ENCODE measurements around the gene DACT3. TPM values are rescaled to one million over a fixed set of nuclear protein-coding genes. Genes with fewer than 3 reads are reported as not detected.

The DACT3 gene
- total and polyA plus RNA-seq, 2 of the 13 experiments (the other 11 are each of a cell fraction or from before 2014, with no cell fraction given), result 0.04 TPM; not detected in 1

DNA sequence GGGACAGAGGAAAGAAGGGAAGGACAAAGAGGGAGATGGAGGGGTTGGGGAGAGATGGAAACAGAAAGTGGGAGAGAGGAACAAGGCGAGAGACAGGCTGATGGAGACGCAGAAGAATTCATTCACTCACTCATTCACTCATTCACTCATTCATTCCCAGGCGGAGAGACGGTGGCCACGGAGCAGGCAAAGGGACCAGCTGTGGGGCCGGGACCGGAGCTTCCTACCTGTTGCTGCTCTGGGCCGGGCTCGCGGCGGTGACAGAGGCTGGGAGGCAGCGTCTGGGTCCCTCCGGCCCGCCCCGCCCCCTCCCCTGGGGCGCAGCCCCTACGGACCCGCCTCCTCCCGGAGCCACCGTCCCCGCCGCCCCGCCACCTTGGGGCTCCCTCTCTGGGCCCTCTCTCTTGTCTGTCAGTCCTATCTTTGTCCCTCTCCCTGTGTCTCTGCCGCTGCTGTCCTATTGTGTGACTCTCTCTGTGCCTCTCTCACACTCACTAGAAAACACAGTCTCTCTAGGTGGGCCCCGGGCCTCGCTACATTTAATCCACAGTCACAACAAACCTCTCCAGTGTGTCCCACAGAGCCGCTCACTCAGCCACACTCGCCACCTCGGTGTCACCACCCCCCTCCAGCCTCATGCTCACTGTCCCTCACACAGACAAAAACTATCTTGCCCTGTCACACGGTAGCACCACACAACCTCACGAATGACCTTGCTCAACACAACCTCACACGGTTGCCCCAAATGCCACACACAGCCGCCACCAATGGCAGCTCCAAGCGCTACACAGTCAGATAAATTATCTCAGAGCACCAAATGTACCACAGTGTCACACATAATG, 24.8 kb downstream of the DACT3 start, which contains the start of gene GNG8:
GNG8 (minus strand) TSS at position 283 of the 842 bp plus-strand sequence. CDS start 1,520 bp downstream, outside the sequence.
- FAIRE-seq, result no peak
- Histone ChIP-seq H3K9me3 (ENCODE audit: low read length) (no peaks in the 10 kb centered on the region), H3K27me3 (ENCODE audit: control insufficient read depth in 1 of 2, insufficient read depth in 2 of 2, low read length in 2 of 2) (peaks cover 6 to 60% of the 10 kb centered on the region in 2 experiments; a peak in 4 of 5 replicates), H4K20me1 (ENCODE audit: insufficient read depth, low read length) (no peaks in the 10 kb centered on the region), H3K9ac (ENCODE audit: insufficient read depth, low read depth, low read length) (no peak within 1 kb of the TSS), H3K4me1 (ENCODE audit: insufficient read depth, low read length) (peaks cover 23% of the 10 kb centered on the region), H2AFZ (ENCODE audit: low read length) (no peak within 1 kb of the TSS), H3K79me2 (ENCODE audit: insufficient read depth, low read length) (no peaks in the 10 kb centered on the region), H3K4me3 (replicated peaks in 1 of 3; ENCODE audit: insufficient read depth in 1 of 3, low read depth in 2 of 3, low read length in 3 of 3) (no peak within 1 kb of the TSS), H3K4me2 (ENCODE audit: low read depth, low read length) (no peak within 1 kb of the TSS; the same call in 1 of the 2 replicates), H3K36me3 (replicated peaks in 1 of 2; ENCODE audit: control insufficient read depth in 1 of 2, insufficient read depth in 2 of 2, low read length in 2 of 2) (no peaks in the 10 kb centered on the region), H3K27ac (ENCODE audit: extremely low read length, insufficient read depth, low read length) (no peak within 1 kb of the TSS)
- no peak for DNase-seq (ENCODE audit: low spot score)
- intact Hi-C loops (cut with micrococcal nuclease; ENCODE audit: unreplicated experiment), result no loop called here
- TF ChIP-seq ZNF225 (CRISPR knock-in tag; IDR thresholded peaks at IDR 0.05) (no peak), CC2D1A (CRISPR knock-in tag; IDR thresholded peaks at IDR 0.05) (no peak), HDAC6 (IDR thresholded peaks at IDR 0.05; ENCODE audit: low read depth, low read length) (no peak), ZNF253 (CRISPR knock-in tag; IDR thresholded peaks at IDR 0.05; ENCODE audit: borderline replicate concordance) (no peak), BRCA1 (CRISPR knock-in tag; IDR thresholded peaks at IDR 0.05) (no peak), ZNF556 (CRISPR knock-in tag; IDR thresholded peaks at IDR 0.05; ENCODE audit: borderline replicate concordance) (no peak), SOX6 (IDR thresholded peaks at IDR 0.05) (no peak), SOX6 (CRISPR knock-in tag; IDR thresholded peaks at IDR 0.05) (no peak), ZNF496 (CRISPR knock-in tag; IDR thresholded peaks at IDR 0.05; ENCODE audit: insufficient replicate concordance) (no peak), ZNF441 (CRISPR knock-in tag; IDR thresholded peaks at IDR 0.05; ENCODE audit: borderline replicate concordance) (no peak), ZZZ3 (CRISPR knock-in tag; IDR thresholded peaks at IDR 0.05; ENCODE audit: borderline replicate concordance) (no peak), PHF21A (CRISPR knock-in tag; IDR thresholded peaks at IDR 0.05) (no peak), NFKBIZ (CRISPR knock-in tag; IDR thresholded peaks at IDR 0.05) (no peak)
- TF ChIP-seq, protein P1, sequence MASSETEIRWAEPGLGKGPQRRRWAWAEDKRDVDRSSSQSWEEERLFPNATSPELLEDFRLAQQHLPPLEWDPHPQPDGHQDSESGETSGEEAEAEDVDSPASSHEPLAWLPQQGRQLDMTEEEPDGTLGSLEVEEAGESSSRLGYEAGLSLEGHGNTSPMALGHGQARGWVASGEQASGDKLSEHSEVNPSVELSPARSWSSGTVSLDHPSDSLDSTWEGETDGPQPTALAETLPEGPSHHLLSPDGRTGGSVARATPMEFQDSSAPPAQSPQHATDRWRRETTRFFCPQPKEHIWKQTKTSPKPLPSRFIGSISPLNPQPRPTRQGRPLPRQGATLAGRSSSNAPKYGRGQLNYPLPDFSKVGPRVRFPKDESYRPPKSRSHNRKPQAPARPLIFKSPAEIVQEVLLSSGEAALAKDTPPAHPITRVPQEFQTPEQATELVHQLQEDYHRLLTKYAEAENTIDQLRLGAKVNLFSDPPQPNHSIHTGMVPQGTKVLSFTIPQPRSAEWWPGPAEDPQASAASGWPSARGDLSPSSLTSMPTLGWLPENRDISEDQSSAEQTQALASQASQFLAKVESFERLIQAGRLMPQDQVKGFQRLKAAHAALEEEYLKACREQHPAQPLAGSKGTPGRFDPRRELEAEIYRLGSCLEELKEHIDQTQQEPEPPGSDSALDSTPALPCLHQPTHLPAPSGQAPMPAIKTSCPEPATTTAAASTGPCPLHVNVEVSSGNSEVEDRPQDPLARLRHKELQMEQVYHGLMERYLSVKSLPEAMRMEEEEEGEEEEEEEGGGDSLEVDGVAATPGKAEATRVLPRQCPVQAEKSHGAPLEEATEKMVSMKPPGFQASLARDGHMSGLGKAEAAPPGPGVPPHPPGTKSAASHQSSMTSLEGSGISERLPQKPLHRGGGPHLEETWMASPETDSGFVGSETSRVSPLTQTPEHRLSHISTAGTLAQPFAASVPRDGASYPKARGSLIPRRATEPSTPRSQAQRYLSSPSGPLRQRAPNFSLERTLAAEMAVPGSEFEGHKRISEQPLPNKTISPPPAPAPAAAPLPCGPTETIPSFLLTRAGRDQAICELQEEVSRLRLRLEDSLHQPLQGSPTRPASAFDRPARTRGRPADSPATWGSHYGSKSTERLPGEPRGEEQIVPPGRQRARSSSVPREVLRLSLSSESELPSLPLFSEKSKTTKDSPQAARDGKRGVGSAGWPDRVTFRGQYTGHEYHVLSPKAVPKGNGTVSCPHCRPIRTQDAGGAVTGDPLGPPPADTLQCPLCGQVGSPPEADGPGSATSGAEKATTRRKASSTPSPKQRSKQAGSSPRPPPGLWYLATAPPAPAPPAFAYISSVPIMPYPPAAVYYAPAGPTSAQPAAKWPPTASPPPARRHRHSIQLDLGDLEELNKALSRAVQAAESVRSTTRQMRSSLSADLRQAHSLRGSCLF (CRISPR knock-in tag; IDR thresholded peaks at IDR 0.05; ENCODE audit: borderline replicate concordance), result no peak
- TF ChIP-seq, protein P2, sequence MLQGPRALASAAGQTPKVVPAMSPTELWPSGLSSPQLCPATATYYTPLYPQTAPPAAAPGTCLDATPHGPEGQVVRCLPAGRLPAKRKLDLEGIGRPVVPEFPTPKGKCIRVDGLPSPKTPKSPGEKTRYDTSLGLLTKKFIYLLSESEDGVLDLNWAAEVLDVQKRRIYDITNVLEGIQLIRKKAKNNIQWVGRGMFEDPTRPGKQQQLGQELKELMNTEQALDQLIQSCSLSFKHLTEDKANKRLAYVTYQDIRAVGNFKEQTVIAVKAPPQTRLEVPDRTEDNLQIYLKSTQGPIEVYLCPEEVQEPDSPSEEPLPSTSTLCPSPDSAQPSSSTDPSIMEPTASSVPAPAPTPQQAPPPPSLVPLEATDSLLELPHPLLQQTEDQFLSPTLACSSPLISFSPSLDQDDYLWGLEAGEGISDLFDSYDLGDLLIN (CRISPR knock-in tag; IDR thresholded peaks at IDR 0.05; ENCODE audit: borderline replicate concordance), result no peak
- in situ Hi-C loops (cut with HindIII; ENCODE audit: extremely low pct_ligation_motif_present, low pct_unique_long_range_greater_than_20kb), result no loop called here
- ATAC-seq, result no peak
- no TSS peak for BruUV-seq (replicated peaks)
- ChIA-PET CTCF (ENCODE audit: low intra/inter-chr PET ratio, low total read pairs) (no interaction called here), POLR2A (no interaction called here)
- WGBS (ENCODE audit: low lambda C conversion rate), result 23% methylated on average over 20 of the region's 34 CpGs

Measured in HepG2 (cell line).